SU-DHL-6 (cell line): Measurements from ENCODE around the gene TXNDC2.

Experiments used
- EZH2phosphoT487 ChIP-seq: fragments of 200-600 bp; sonication (generic), shearing (Covaris generic); conservative IDR thresholded peaks from 2 replicates; pipeline ENCODE4 v1.6.1; 2018; ENCODE audit warnings: mild to moderate bottlenecking, antibody characterized with exemption, low read length, moderate library complexity, mixed read lengths
- TF ChIP-seq, protein P1 (sequence below): fragments of 200-600 bp; sonication (generic); IDR thresholded peaks from one replicate; pipeline ENCODE4 v1.5.1; 2017; ENCODE audit warnings: antibody characterized with exemption, mild to moderate bottlenecking, low read length, moderate library complexity; ENCODE audit not compliant: insufficient read depth, poor library complexity, severe bottlenecking

DNA sequence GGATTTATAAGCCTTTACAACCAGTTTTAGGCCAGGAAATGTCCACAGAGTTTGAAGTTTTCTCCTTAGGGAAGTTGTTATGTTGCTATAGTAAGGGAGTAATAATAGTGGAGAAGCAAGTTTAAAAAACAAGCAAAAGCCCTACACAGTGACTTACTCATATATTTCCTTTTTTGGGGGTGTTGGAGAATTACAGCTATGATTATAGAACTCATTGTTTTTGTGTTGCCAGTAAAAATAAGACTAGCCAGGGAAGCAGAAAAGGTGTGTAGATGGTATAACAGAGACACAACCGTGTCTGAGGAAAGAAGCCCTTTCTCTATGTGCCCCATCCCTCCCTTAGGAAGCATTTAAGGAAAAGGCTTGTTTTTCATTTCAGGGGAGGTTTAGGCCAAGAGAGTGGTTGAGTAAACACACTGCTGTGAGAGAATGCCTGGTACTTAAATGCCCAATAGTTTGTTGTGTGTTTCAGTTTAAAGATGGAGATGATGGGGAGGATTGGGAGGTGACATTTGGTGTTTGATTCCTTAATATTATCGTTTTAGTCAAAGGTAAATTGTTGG, 30.4 kb downstream of the TXNDC2 start:
- TF ChIP-seq, protein P1, sequence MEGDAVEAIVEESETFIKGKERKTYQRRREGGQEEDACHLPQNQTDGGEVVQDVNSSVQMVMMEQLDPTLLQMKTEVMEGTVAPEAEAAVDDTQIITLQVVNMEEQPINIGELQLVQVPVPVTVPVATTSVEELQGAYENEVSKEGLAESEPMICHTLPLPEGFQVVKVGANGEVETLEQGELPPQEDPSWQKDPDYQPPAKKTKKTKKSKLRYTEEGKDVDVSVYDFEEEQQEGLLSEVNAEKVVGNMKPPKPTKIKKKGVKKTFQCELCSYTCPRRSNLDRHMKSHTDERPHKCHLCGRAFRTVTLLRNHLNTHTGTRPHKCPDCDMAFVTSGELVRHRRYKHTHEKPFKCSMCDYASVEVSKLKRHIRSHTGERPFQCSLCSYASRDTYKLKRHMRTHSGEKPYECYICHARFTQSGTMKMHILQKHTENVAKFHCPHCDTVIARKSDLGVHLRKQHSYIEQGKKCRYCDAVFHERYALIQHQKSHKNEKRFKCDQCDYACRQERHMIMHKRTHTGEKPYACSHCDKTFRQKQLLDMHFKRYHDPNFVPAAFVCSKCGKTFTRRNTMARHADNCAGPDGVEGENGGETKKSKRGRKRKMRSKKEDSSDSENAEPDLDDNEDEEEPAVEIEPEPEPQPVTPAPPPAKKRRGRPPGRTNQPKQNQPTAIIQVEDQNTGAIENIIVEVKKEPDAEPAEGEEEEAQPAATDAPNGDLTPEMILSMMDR = no peak
- no peak for TF ChIP-seq EZH2phosphoT487
